H1 (cell line): ENCODE measurements around the gene NOS2. TPM values are rescaled to one million over a fixed set of nuclear protein-coding genes. Genes with fewer than 3 reads are reported as not detected.

Source experiments
- CTCF ChIA-PET: fragments of 300-600 bp; sonication (Branson Sonifier 250); formaldehyde crosslinking; loops from one replicate; lab custom pipeline; 2021; ENCODE audit not compliant: partially characterized antibody; lab: Charles Lee
- POLR2A ChIA-PET: fragments of 300-600 bp; sonication (Branson Sonifier 250); formaldehyde crosslinking; loops from one replicate; lab custom pipeline; 2021; ENCODE audit warnings: inconsistent platforms; ENCODE audit not compliant: partially characterized antibody; lab: Charles Lee
- DNase-seq, 2 experiments: peaks; one replicate each; pipeline versions ENCODE4 v3.0.0 to v3.0.0-alpha.2; 2010 to 2022; ENCODE audit warnings: low spot score in 2 of 2, low read depth in 1 of 2, mixed read lengths in 1 of 2
- FAIRE-seq: peaks from 2 replicates; lab custom pipeline; 2011; peaks lifted over from hg19 to GRCh38; lab: Jason Lieb, UNC
- H2AFZ ChIP-seq: 2 replicates; pipeline ENCODE4 v1.8.1; 2012; ENCODE audit warnings: low read length, inconsistent platforms
- H2AK5ac ChIP-seq: 2 replicates; pipeline ENCODE4 v1.6.1; 2013; ENCODE audit warnings: low read depth, low read length
- H2BK120ac ChIP-seq: replicated peaks from 2 replicates; pipeline ENCODE3; 2013; ENCODE audit warnings: low read depth, low read length, inconsistent platforms
- H2BK12ac ChIP-seq: 2 replicates; pipeline ENCODE4 v1.6.1; 2013; ENCODE audit warnings: low read depth, low read length
- H2BK15ac ChIP-seq: 2 replicates; pipeline ENCODE4 v1.6.1; 2013; ENCODE audit warnings: low read length
- H2BK20ac ChIP-seq: 2 replicates; pipeline ENCODE4 v1.6.1; 2013; ENCODE audit warnings: low read length
- H2BK5ac ChIP-seq: 2 replicates; pipeline ENCODE4 v1.6.1; 2013; ENCODE audit warnings: low read depth, low read length
- H3K14ac ChIP-seq: 2 replicates; pipeline ENCODE4 v1.6.1; 2013; ENCODE audit warnings: inconsistent platforms; ENCODE audit not compliant: insufficient read length
- H3K18ac ChIP-seq: 2 replicates; pipeline ENCODE4 v1.6.1; 2013; ENCODE audit warnings: low read length; ENCODE audit errors: extremely low read depth
- H3K23ac ChIP-seq: 2 replicates; pipeline ENCODE4 v1.6.1; 2013; ENCODE audit warnings: inconsistent platforms; ENCODE audit not compliant: insufficient read length
- H3K23me2 ChIP-seq: 2 replicates; pipeline ENCODE4 v1.6.1; 2013; ENCODE audit warnings: low read depth, low read length
- H3K27ac ChIP-seq: 2 replicates; pipeline ENCODE4 v1.6.1; 2011; ENCODE audit warnings: low read depth, low read length, inconsistent platforms
- H3K27me3 ChIP-seq, 4 experiments: replicated peaks in 1 of 4; 1 replicate in 1 of 4; 2 replicates in 3 of 4; pipeline versions ENCODE4 v1.6.1 to v1.8.1; 2011 to 2013; ENCODE audit warnings: low read length in 3 of 4, mild to moderate bottlenecking in 3 of 4, inconsistent platforms in 2 of 4, mixed read lengths in 2 of 4, moderate library complexity in 1 of 4; ENCODE audit not compliant: control insufficient read depth in 3 of 4, insufficient read depth in 3 of 4; ENCODE audit errors: extremely low read depth in 1 of 4
- H3K36me3 ChIP-seq, 4 experiments: 2 replicates each; pipeline versions ENCODE4 v1.6.1 to v1.8.1; 2011 to 2013; ENCODE audit warnings: mild to moderate bottlenecking in 4 of 4, low read length in 3 of 4, moderate library complexity in 2 of 4, control low read depth in 1 of 4, inconsistent platforms in 1 of 4; ENCODE audit not compliant: insufficient read depth in 4 of 4, control insufficient read depth in 2 of 4
- H3K4ac ChIP-seq: replicated peaks from 2 replicates; pipeline ENCODE3; 2013; ENCODE audit warnings: low read length, low read depth, mixed read lengths, inconsistent platforms; ENCODE audit not compliant: insufficient read length
- H3K4me1 ChIP-seq, 4 experiments: replicated peaks in 1 of 4; 1 replicate in 1 of 4; 2 replicates in 3 of 4; pipeline versions ENCODE4 v1.6.1 to v1.8.1; 2011 to 2013; ENCODE audit warnings: low read length in 3 of 4, inconsistent platforms in 2 of 4, mixed read lengths in 1 of 4; ENCODE audit not compliant: insufficient read depth in 4 of 4, control insufficient read depth in 3 of 4
- H3K4me2 ChIP-seq, 2 experiments: 2 replicates each; pipeline versions ENCODE4 v1.6.1 to v1.8.1; 2011 to 2013; ENCODE audit warnings: low read depth in 2 of 2, low read length in 2 of 2, control low read depth in 1 of 2, inconsistent platforms in 1 of 2, mild to moderate bottlenecking in 1 of 2; ENCODE audit not compliant: insufficient read depth in 1 of 2
- H3K4me3 ChIP-seq, 4 experiments: fragments of 200-600, 300-600 bp in 1 of 4; sonication (generic), shearing (Covaris generic), sonication (Bioruptor Twin) in 1 of 4; 2 replicates each; pipeline versions ENCODE4 v1.5.1 to v1.8.1; 2011 to 2016; ENCODE audit warnings: low read length in 4 of 4, low read depth in 3 of 4, control low read depth in 2 of 4, inconsistent platforms in 2 of 4, mild to moderate bottlenecking in 2 of 4, mixed read lengths in 1 of 4, moderate library complexity in 1 of 4; ENCODE audit not compliant: insufficient read depth in 2 of 4; ENCODE audit errors: extremely low read depth in 1 of 4
- H3K56ac ChIP-seq: replicated peaks from 2 replicates; pipeline ENCODE3; 2013; ENCODE audit warnings: low read depth, mild to moderate bottlenecking, mixed read lengths, low read length, inconsistent platforms; ENCODE audit not compliant: insufficient read length
- H3K79me1 ChIP-seq: 2 replicates; pipeline ENCODE4 v1.6.1; 2013; ENCODE audit warnings: low read depth, low read length, control low read depth
- H3K79me2 ChIP-seq, 2 experiments: 2 replicates each; pipeline versions ENCODE4 v1.6.1 to v1.8.1; 2012 to 2013; ENCODE audit warnings: low read length in 2 of 2, mild to moderate bottlenecking in 2 of 2, inconsistent platforms in 1 of 2; ENCODE audit not compliant: insufficient read depth in 2 of 2, control insufficient read depth in 1 of 2
- H3K9ac ChIP-seq, 4 experiments: replicated peaks in 1 of 4; 1 replicate in 1 of 4; 2 replicates in 3 of 4; pipeline versions ENCODE4 v1.6.1 to v1.8.1; 2011 to 2013; ENCODE audit warnings: low read depth in 3 of 4, low read length in 3 of 4, control low read depth in 2 of 4, mild to moderate bottlenecking in 2 of 4, moderate library complexity in 2 of 4, inconsistent platforms in 1 of 4; ENCODE audit errors: extremely low read depth in 1 of 4
- H3K9me3 ChIP-seq, 2 experiments: 2 replicates each; pipeline versions ENCODE4 v1.6.1 to v1.8.1; 2012 to 2013; ENCODE audit warnings: mild to moderate bottlenecking in 2 of 2, moderate library complexity in 2 of 2, control low read depth in 1 of 2, inconsistent platforms in 1 of 2, low read depth in 1 of 2, low read length in 1 of 2, mixed read lengths in 1 of 2; ENCODE audit not compliant: insufficient read depth in 2 of 2
- H4K20me1 ChIP-seq, 2 experiments: replicated peaks in 1 of 2; 2 replicates each; pipeline versions ENCODE3 to v1.8.1; 2011 to 2013; ENCODE audit warnings: inconsistent platforms in 2 of 2, low read length in 2 of 2, mild to moderate bottlenecking in 1 of 2; ENCODE audit not compliant: insufficient read depth in 2 of 2, control insufficient read depth in 1 of 2
- H4K5ac ChIP-seq: 2 replicates; pipeline ENCODE4 v1.6.1; 2013; ENCODE audit warnings: low read length, low read depth, mixed read lengths, inconsistent platforms; ENCODE audit not compliant: insufficient read length
- H4K8ac ChIP-seq: 2 replicates; pipeline ENCODE4 v1.8.0; 2013; ENCODE audit warnings: mild to moderate bottlenecking, moderate library complexity, low read length, inconsistent platforms; ENCODE audit not compliant: insufficient read depth; ENCODE audit errors: extremely low read depth
- H4K91ac ChIP-seq: replicated peaks from 2 replicates; pipeline ENCODE3; 2013; ENCODE audit warnings: low read length, mixed read lengths, inconsistent platforms; ENCODE audit not compliant: insufficient read length
- ASH2L ChIP-seq: fragments of 200-600, 300-600 bp; sonication (generic); IDR thresholded peaks from one replicate; pipeline ENCODE4 v1.7.1; 2017; ENCODE audit warnings: low read length
- CHD1 ChIP-seq: IDR thresholded peaks from 2 replicates; pipeline ENCODE4 v1.6.1; 2012; ENCODE audit warnings: low read depth, low read length, improper control_type of control experiment
- RXRA ChIP-seq: IDR thresholded peaks from 2 replicates; pipeline ENCODE4 v1.6.1; 2011; ENCODE audit warnings: low read depth, mild to moderate bottlenecking, low read length, moderate library complexity; ENCODE audit not compliant: insufficient read depth
- SAP30 ChIP-seq: fragments of 300-600 bp; sonication (generic); IDR thresholded peaks from 2 replicates; pipeline ENCODE4 v1.7.1; 2012; ENCODE audit warnings: low read length, moderate library complexity, mild to moderate bottlenecking, inconsistent platforms; ENCODE audit not compliant: insufficient read depth, insufficient replicate concordance
- TBP ChIP-seq: IDR thresholded peaks from 2 replicates; pipeline ENCODE4 v1.6.1; 2011; ENCODE audit warnings: low read depth, low read length, improper control_type of control experiment
- TEAD4 ChIP-seq: IDR thresholded peaks from 2 replicates; pipeline ENCODE4 v1.6.1; 2012; ENCODE audit warnings: low read depth, low read length, inconsistent platforms, mixed read lengths
- WGBS, 2 experiments: shearing (Covaris generic) in 1 of 2; methylation state at CpG; one replicate each; pipeline versions ENCODE4 v1.1.6 to v1.1.7; 2013 to 2015; ENCODE audit warnings: low lambda C conversion rate in 2 of 2, mixed read lengths in 2 of 2, inconsistent platforms in 1 of 2, low coverage in 1 of 2, missing lambda C conversion rate in 1 of 2; ENCODE audit not compliant: insufficient replicate concordance in 2 of 2, insufficient coverage in 1 of 2, insufficient read length in 1 of 2; ENCODE audit errors: extremely low coverage in 1 of 2, missing lambda C conversion rate in 1 of 2; 5-methylcytosine and 5-hydroxymethylcytosine counted together
- polyA plus RNA-seq, 7 experiments: library from polyadenylated mRNA; depleted of rRNA in 3 of 7; stranded (reverse) in 5 of 7; unstranded in 2 of 7; fragments of >200 nt in 5 of 7; fragments of 200-250 nt in 2 of 7; gene quantifications; 1 replicate in 5 of 7; 2 replicates in 1 of 7; 4 replicates in 1 of 7; pipeline versions ENCODE4 v1.2.1 to v1.2.3, GENCODE V29; 2011 to 2013; ENCODE audit warnings: missing spikeins in 2 of 7, mixed read lengths in 2 of 7
- total RNA-seq: library from RNA; stranded (reverse); fragmentation: NEBNext Ultra II Directional; extraction: Animal tissue kit (Norgen Biotek cat#: 25700); gene quantifications from 2 replicates; pipeline ENCODE4 v1.2.1, GENCODE V29; 2021

Gene NOS2
- total and polyA plus RNA-seq, 2 of the 8 experiments (the other 6 are each of a cell fraction or from before 2014, with no cell fraction given): 1.0 to 1.9 TPM

DNA sequence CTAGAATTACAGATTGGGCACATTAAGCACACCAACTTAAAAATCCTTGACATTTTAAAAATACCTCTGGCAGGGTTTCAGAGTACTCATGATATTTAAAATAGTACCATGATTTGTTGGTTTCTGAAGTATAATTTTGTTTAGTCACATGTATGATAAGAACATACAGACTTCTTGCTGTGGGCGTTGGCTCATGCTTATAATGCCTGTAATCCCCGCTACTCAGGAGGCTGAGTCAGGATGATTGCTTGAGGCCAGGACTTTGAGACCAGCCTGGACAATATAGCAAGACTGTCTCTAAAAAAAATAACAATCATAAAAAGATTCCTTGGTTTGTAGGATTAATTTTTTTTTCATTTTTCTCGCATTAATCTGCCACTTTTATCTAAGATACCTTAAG is 78.5 kb downstream of the NOS2 start:
- DNase-seq (no peak), FAIRE-seq (no peak)
- ChIA-PET POLR2A (no interaction called here), CTCF (no interaction called here)
- TF ChIP-seq RXRA (no peak), ASH2L (no peak), TEAD4 (no peak), CHD1 (no peak), SAP30 (no peak), TBP (no peak)
- Histone ChIP-seq H3K9ac (no peak overlapping the region), H3K23ac (no peak overlapping the region), H2AK5ac (no peak overlapping the region), H4K8ac (no peak overlapping the region), H3K14ac (no peak overlapping the region), H2BK20ac (no peak overlapping the region), H4K20me1 (no peaks in the 10 kb centered on the region), H3K56ac (no peak overlapping the region), H3K27me3 (no peaks in the 10 kb centered on the region), H3K4ac (no peak overlapping the region), H3K4me2 (no peak overlapping the region), H2BK120ac (no peak overlapping the region), H4K91ac (no peak overlapping the region), H2BK5ac (no peak overlapping the region), H3K27ac (no peak overlapping the region), H2BK15ac (no peak overlapping the region), H2AFZ (no peak overlapping the region), H3K9me3 (0 out of 4 replicates have a peak, but pooled peaks cover 0 to 1% of the 10 kb centered on the region in 2 experiments), H3K4me1 (no peaks in the 10 kb centered on the region), H3K18ac (no peak overlapping the region), H4K5ac (no peak overlapping the region), H3K4me3 (no peak overlapping the region), H3K79me2 (no peaks in the 10 kb centered on the region), H2BK12ac (no peak overlapping the region), H3K79me1 (no peaks in the 10 kb centered on the region), H3K36me3 (no peaks in the 10 kb centered on the region), H3K23me2 (no peaks in the 10 kb centered on the region)
- WGBS, 2 experiments: 78% methylated on average over 3 of the region's 3 CpGs; no CpG with 5 or more reads in 1 of the 2 experiments
